ENCODE results near the gene DLG2.

GRCh38 chr11:83976086-83976485 is 1651.1 kb downstream of the DLG2 start:
- TF ChIP-seq CTCF (conservative IDR thresholded peaks at IDR 0.05 in 1 of 2, IDR thresholded peaks at IDR 0.05 in 1 of 2; ENCODE audit: extremely low read depth in 1 of 2, insufficient read depth in 1 of 2, low read depth in 1 of 2, low read length in 2 of 2) (no peak), EZH2 (IDR thresholded peaks at IDR 0.05; ENCODE audit: borderline replicate concordance, low read length) (no peak)
